Tibial nerve (tissue), 4 donors: ENCODE measurements around the gene FMC1.

Source experiments
- CTCF ChIP-seq, 5 experiments: fragments of 200-600 bp in 3 of 5; fragments of 450-650 bp in 2 of 5; sonication (generic) in 3 of 5; IDR thresholded peaks; one replicate each; pipeline ENCODE4 v1.5.1; 2016 to 2019; ENCODE audit warnings: antibody characterized with exemption in 5 of 5, mild to moderate bottlenecking in 3 of 5, moderate library complexity in 2 of 5
- EP300 ChIP-seq, 2 donors: sonication (generic); formaldehyde crosslinking; IDR thresholded peaks; one replicate each; pipeline ENCODE4 v1.6.1; 2017; ENCODE audit warnings: antibody characterized with exemption in 2 of 2, mild to moderate bottlenecking in 1 of 2
- POLR2A ChIP-seq, 2 donors: fragments of 450-650 bp; IDR thresholded peaks; one replicate each; pipeline ENCODE4 v1.6.1; 2017; ENCODE audit warnings: antibody characterized with exemption in 2 of 2, mild to moderate bottlenecking in 2 of 2, moderate library complexity in 2 of 2

DNA sequence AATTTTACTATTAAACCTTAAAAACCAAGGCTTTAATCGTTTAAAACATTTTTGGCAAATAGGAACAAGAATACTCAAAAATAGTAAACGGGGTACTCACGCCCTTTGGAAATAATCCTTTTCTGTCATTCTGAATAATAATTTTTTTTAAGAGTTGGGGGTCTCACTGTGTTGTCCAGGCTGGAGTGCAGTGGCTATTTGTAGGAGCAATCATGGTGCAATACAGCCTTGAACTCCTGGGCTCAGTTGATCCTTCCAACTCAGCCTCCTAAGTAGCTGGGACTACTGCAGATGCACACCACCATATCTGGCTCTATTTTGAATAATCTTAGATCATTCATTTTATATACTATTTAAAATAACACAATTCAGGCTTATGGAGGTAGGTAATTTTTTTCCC, 43.5 kb downstream of the FMC1 start:
- TF ChIP-seq CTCF (IDR thresholded peaks at IDR 0.05) (no peak), EP300 (IDR thresholded peaks at IDR 0.05) (no peak), POLR2A (IDR thresholded peaks at IDR 0.05) (no peak)
